ENCODE data around the gene ZFYVE28. TPM values are rescaled to one million over a fixed set of nuclear protein-coding genes. Genes with fewer than 3 reads are reported as not detected.

ZFYVE28 gene
- total and polyA plus RNA-seq, 2 donors (not counting 1 experiment from before 2014, with no cell fraction given): 5.8 to 12.1 TPM

GRCh38 chr4:2426711-2427275, 8.3 kb upstream of the ZFYVE28 start:
- H3K27ac ChIP-seq (ENCODE audit: low read length in 2 of 2): no peak overlapping the region
- 88% methylated on average over 13 of the region's 13 CpGs for WGBS (ENCODE audit: insufficient coverage)
- H3K9ac ChIP-seq (ENCODE audit: low read length): no peak overlapping the region
- peaks cover 6% of the 10 kb centered on the region for H3K4me1 Mint-ChIP-seq
- no peaks in the 10 kb centered on the region for H3K9me3 Mint-ChIP-seq (ENCODE audit: insufficient read depth)
- no peak overlapping the region for H3K27ac Mint-ChIP-seq
- intact Hi-C loops (cut with micrococcal nuclease): no loop called here
- DNase-seq: no peak
- H3K27me3 Mint-ChIP-seq: peaks cover 13% of the 10 kb centered on the region
- H3K36me3 ChIP-seq (replicated peaks in 1 of 2; ENCODE audit: control extremely low read depth in 1 of 2, control insufficient read depth in 1 of 2, extremely low read depth in 1 of 2, insufficient read depth in 2 of 2, low read length in 1 of 2): no peaks in the 10 kb centered on the region
- CTCF ChIA-PET: interaction anchor here (1.2 kb wide), 1 partner anchor 15 kb away, joined by 5 read pairs; no protein-coding TSS in a partner anchor
- peaks cover 0 to 6% (median 0%) of the 10 kb centered on the region in 3 donors for H3K9me3 ChIP-seq (ENCODE audit: control extremely low read depth in 1 of 3, control insufficient read depth in 2 of 3, insufficient read depth in 1 of 3, low read length in 2 of 3)
- POLR2A ChIA-PET: no interaction called here
- peaks cover 5 to 6% of the 10 kb centered on the region in 2 donors for H3K4me1 ChIP-seq (ENCODE audit: control insufficient read depth in 2 of 2, insufficient read depth in 2 of 2, low read length in 2 of 2)
- H3K27me3 ChIP-seq (replicated peaks in 1 of 4; ENCODE audit: control extremely low read depth in 1 of 4, control insufficient read depth in 3 of 4, insufficient read depth in 4 of 4, low read length in 3 of 4): peaks cover 0 to 16% (median 4%) of the 10 kb centered on the region in 4 experiments
- no peak overlapping the region for H3K4me3 ChIP-seq (ENCODE audit: control extremely low read depth in 1 of 5, extremely low read depth in 1 of 5, insufficient read depth in 1 of 5, low read depth in 2 of 5, low read length in 4 of 5)
- no peak for ATAC-seq (ENCODE audit: low read depth)
- H3K79me2 ChIP-seq (ENCODE audit: control insufficient read depth, insufficient read depth, low read length): no peaks in the 10 kb centered on the region
- H3K4me2 ChIP-seq (replicated peaks; ENCODE audit: low read depth, low read length, poor library complexity, severe bottlenecking): no peak overlapping the region
- H4K20me1 ChIP-seq (ENCODE audit: control insufficient read depth, insufficient read depth, low read length, poor library complexity, severe bottlenecking): no peaks in the 10 kb centered on the region
- H3K4me3 Mint-ChIP-seq: no peak overlapping the region
- TF ChIP-seq, protein P1, sequence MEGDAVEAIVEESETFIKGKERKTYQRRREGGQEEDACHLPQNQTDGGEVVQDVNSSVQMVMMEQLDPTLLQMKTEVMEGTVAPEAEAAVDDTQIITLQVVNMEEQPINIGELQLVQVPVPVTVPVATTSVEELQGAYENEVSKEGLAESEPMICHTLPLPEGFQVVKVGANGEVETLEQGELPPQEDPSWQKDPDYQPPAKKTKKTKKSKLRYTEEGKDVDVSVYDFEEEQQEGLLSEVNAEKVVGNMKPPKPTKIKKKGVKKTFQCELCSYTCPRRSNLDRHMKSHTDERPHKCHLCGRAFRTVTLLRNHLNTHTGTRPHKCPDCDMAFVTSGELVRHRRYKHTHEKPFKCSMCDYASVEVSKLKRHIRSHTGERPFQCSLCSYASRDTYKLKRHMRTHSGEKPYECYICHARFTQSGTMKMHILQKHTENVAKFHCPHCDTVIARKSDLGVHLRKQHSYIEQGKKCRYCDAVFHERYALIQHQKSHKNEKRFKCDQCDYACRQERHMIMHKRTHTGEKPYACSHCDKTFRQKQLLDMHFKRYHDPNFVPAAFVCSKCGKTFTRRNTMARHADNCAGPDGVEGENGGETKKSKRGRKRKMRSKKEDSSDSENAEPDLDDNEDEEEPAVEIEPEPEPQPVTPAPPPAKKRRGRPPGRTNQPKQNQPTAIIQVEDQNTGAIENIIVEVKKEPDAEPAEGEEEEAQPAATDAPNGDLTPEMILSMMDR (IDR thresholded peaks at IDR 0.05): no peak
- TF ChIP-seq EZH2 (IDR thresholded peaks at IDR 0.05; ENCODE audit: borderline replicate concordance, insufficient read depth, low read depth, low read length, poor library complexity, severe bottlenecking): no peak
- H2AFZ ChIP-seq (ENCODE audit: insufficient read depth, low read depth, low read length, poor library complexity, severe bottlenecking): no peak overlapping the region

- WGBS (ENCODE audit: insufficient coverage): 78% methylated on average over 8 of the region's 8 CpGs
- H3K36me3 ChIP-seq (replicated peaks in 1 of 2; ENCODE audit: control extremely low read depth in 1 of 2, control insufficient read depth in 1 of 2, extremely low read depth in 1 of 2, insufficient read depth in 2 of 2, low read length in 1 of 2): no peaks in the 10 kb centered on the region
- no peak overlapping the region for H3K4me3 Mint-ChIP-seq
- H4K20me1 ChIP-seq (ENCODE audit: control insufficient read depth, insufficient read depth, low read length, poor library complexity, severe bottlenecking): no peaks in the 10 kb centered on the region
- no peaks in the 10 kb centered on the region for H3K9me3 Mint-ChIP-seq (ENCODE audit: insufficient read depth)
- ATAC-seq (ENCODE audit: low read depth): no peak
- no peak for DNase-seq
- no peak overlapping the region for H3K4me3 ChIP-seq (ENCODE audit: control extremely low read depth in 1 of 5, extremely low read depth in 1 of 5, insufficient read depth in 1 of 5, low read depth in 2 of 5, low read length in 4 of 5)
- peaks cover 0 to 14% (median 5%) of the 10 kb centered on the region in 4 experiments for H3K27me3 ChIP-seq (replicated peaks in 1 of 4; ENCODE audit: control extremely low read depth in 1 of 4, control insufficient read depth in 3 of 4, insufficient read depth in 4 of 4, low read length in 3 of 4)
- peaks cover 17% of the 10 kb centered on the region for H3K27me3 Mint-ChIP-seq
- peaks cover 0 to 3% (median 0%) of the 10 kb centered on the region in 3 donors for H3K9me3 ChIP-seq (ENCODE audit: control extremely low read depth in 1 of 3, control insufficient read depth in 2 of 3, insufficient read depth in 1 of 3, low read length in 2 of 3)
- peaks cover 5 to 8% of the 10 kb centered on the region in 2 donors for H3K4me1 ChIP-seq (ENCODE audit: control insufficient read depth in 2 of 2, insufficient read depth in 2 of 2, low read length in 2 of 2)
- H3K27ac Mint-ChIP-seq: no peak overlapping the region
- CTCF ChIA-PET: no interaction called here
- no peak for TF ChIP-seq EZH2 (IDR thresholded peaks at IDR 0.05; ENCODE audit: borderline replicate concordance, insufficient read depth, low read depth, low read length, poor library complexity, severe bottlenecking)
- TF ChIP-seq, protein P1 (IDR thresholded peaks at IDR 0.05): no peak
- POLR2A ChIA-PET: no interaction called here
- intact Hi-C loops (cut with micrococcal nuclease): no loop called here
- no peak overlapping the region for H3K4me2 ChIP-seq (replicated peaks; ENCODE audit: low read depth, low read length, poor library complexity, severe bottlenecking)
- peaks cover 10% of the 10 kb centered on the region for H3K4me1 Mint-ChIP-seq
- no peak overlapping the region for H2AFZ ChIP-seq (ENCODE audit: insufficient read depth, low read depth, low read length, poor library complexity, severe bottlenecking)
- no peak overlapping the region for H3K9ac ChIP-seq (ENCODE audit: low read length)
- H3K27ac ChIP-seq (ENCODE audit: low read length in 2 of 2): no peak overlapping the region
- H3K79me2 ChIP-seq (ENCODE audit: control insufficient read depth, insufficient read depth, low read length): no peaks in the 10 kb centered on the region
These were observed 7.6 kb upstream of the ZFYVE28 start for GRCh38 chr4:2426069-2426397.

Measured in B cell (primary cell).